Gastrocnemius medialis (tissue), 4 donors: ENCODE data around the gene PRRG4. TPM values are rescaled to one million over a fixed set of nuclear protein-coding genes. Genes with fewer than 3 reads are reported as not detected.

ENCODE experiments used
- ATAC-seq, 2 donors: fragments of 150-250 bp; one replicate each; pipeline ENCODE4 v1.9.1; 2016
- DNase-seq, 2 donors: peaks; one replicate each; pipeline ENCODE4 v3.0.0-alpha.2; 2019
- H3K27ac ChIP-seq, 4 donors: fragments of 200-600 bp; sonication (generic); 1 replicate in 1 of 4; 2 replicates in 3 of 4; pipeline ENCODE4 v1.5.1; 2016 to 2018; ENCODE audit warnings: mild to moderate bottlenecking in 2 of 4, moderate library complexity in 1 of 4
- H3K27me3 ChIP-seq, 3 donors: fragments of 200-600 bp; sonication (generic) in 2 of 3; 1 replicate in 1 of 3; 2 replicates in 2 of 3; pipeline versions ENCODE4 v1.5.1 to v1.6.0; 2016 to 2019; ENCODE audit warnings: mild to moderate bottlenecking in 1 of 3, moderate library complexity in 1 of 3
- H3K36me3 ChIP-seq, 2 donors: fragments of 200-600 bp; sonication (generic) in 1 of 2; one replicate each; pipeline ENCODE4 v1.5.1; 2017 to 2018
- H3K4me1 ChIP-seq, 2 donors: fragments of 200-600 bp; sonication (generic) in 1 of 2; one replicate each; pipeline ENCODE4 v1.5.1; 2016 to 2017; ENCODE audit warnings: mild to moderate bottlenecking in 2 of 2
- H3K4me3 ChIP-seq, 4 donors: fragments of 200-600 bp; sonication (generic) in 3 of 4; 1 replicate in 1 of 4; 2 replicates in 3 of 4; pipeline ENCODE4 v1.5.1; 2016 to 2019; ENCODE audit warnings: mild to moderate bottlenecking in 2 of 4
- H3K9me3 ChIP-seq, 3 donors: fragments of 200-600 bp; sonication (generic) in 2 of 3; 1 replicate in 1 of 3; 2 replicates in 2 of 3; pipeline ENCODE4 v1.5.1; 2016 to 2019
- CTCF ChIP-seq, 5 experiments: fragments of 450-650 bp in 3 of 5; fragments of 200-600 bp in 2 of 5; sonication (generic) in 2 of 5; IDR thresholded peaks in 4 of 5; conservative IDR thresholded peaks in 1 of 5; 1 replicate in 4 of 5; 2 replicates in 1 of 5; pipeline ENCODE4 v1.5.1; 2016 to 2019; ENCODE audit warnings: antibody characterized with exemption in 5 of 5, mild to moderate bottlenecking in 3 of 5, moderate library complexity in 3 of 5
- POLR2A ChIP-seq, 2 donors: fragments of 450-650 bp; IDR thresholded peaks; one replicate each; pipeline ENCODE4 v1.6.1; 2017; ENCODE audit warnings: antibody characterized with exemption in 2 of 2, mild to moderate bottlenecking in 2 of 2, moderate library complexity in 2 of 2
- in situ Hi-C, 4 donors: fragments of 200-750 bp; cut with MboI; loops; one replicate each; pipeline versions ENCODE4 v1.15.0 to v1.8.0; 2017; ENCODE audit warnings: low sequenced_read_pairs in 4 of 4
- intact Hi-C: fragments of 100-400 bp; cut with DNase I; formaldehyde crosslinking; loops from one replicate; pipeline ENCODE4 v1.15.1; 2023; ENCODE audit warnings: low total_unique reads
- total RNA-seq, 4 donors: library from RNA; depleted of rRNA; stranded (reverse); fragments of >200 nt; gene quantifications; one replicate each; pipeline versions ENCODE4 v1.1.0 to v1.2.3, GENCODE V29; 2016

The PRRG4 gene
- total RNA-seq, 4 donors from 2014 or later, result 0.46 to 1.8 (median 0.75) TPM

DNA sequence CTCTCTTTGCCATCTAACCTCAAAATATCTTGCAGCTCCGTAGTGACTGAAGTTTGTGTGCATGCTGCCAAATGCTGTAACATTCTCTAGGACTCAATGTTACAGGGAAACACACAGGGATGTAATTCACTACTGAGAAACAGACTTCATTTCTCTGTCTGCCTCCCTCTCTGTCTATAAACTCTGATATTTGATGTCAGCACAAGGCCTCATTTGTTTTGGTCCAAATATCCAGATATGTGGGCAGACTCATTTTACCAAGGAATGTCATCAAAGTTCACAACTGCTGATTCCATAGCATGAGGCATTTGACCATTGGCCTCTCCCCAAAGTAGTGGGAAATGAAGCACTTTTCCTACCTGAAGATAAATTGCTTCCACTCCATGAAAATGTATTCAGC, 2.5 kb upstream of the PRRG4 start:
- Histone ChIP-seq H3K4me3 (no peak overlapping the region), H3K36me3 (no peaks in the 10 kb centered on the region), H3K27ac (no peak overlapping the region), H3K27me3 (peaks cover 7 to 17% (median 14%) of the 10 kb centered on the region in 3 donors), H3K4me1 (peaks cover 4% of the 10 kb centered on the region in 2 donors), H3K9me3 (no peaks in the 10 kb centered on the region)
- in situ Hi-C loops (no loop called here), intact Hi-C loops (no loop called here)
- TF ChIP-seq CTCF (IDR thresholded peaks at IDR 0.05 in 4 of 5, conservative IDR thresholded peaks at IDR 0.05 in 1 of 5), result no peak
- TF ChIP-seq POLR2A (IDR thresholded peaks at IDR 0.05), result no peak
- DNase-seq (no peak), ATAC-seq (no peak)

GRCh38 chr11:32829157-32829679, 509 bp upstream of the PRRG4 start:
- H3K4me3 ChIP-seq, result peak overlapping the region; percentile 51 to 72 (median 55)
- H3K4me1 ChIP-seq, result peaks cover 4% of the 10 kb centered on the region in 2 donors
- peaks cover 7 to 20% (median 14%) of the 10 kb centered on the region in 3 donors for H3K27me3 ChIP-seq
- H3K27ac ChIP-seq, result peak overlapping the region in 2 of 4 donors; percentile 18 to 32
- H3K9me3 ChIP-seq, result no peaks in the 10 kb centered on the region
- peak in 1 of 2 donors; percentile 44 for ATAC-seq
- intact Hi-C loops, result no loop called here
- in situ Hi-C loops, result no loop called here
- TF ChIP-seq CTCF (IDR thresholded peaks at IDR 0.05 in 4 of 5, conservative IDR thresholded peaks at IDR 0.05 in 1 of 5) (no peak), POLR2A (IDR thresholded peaks at IDR 0.05) (no peak)
- no peak for DNase-seq
- H3K36me3 ChIP-seq, result no peaks in the 10 kb centered on the region

GRCh38 chr11:32830413-32830738, 649 bp downstream of the PRRG4 start:
- Histone ChIP-seq H3K36me3 (no peaks in the 10 kb centered on the region), H3K9me3 (no peaks in the 10 kb centered on the region), H3K27ac (no peak overlapping the region), H3K27me3 (peaks cover 7 to 20% (median 14%) of the 10 kb centered on the region in 3 donors), H3K4me1 (peaks cover 4% of the 10 kb centered on the region in 2 donors), H3K4me3 (peak overlapping the region; percentile 51 to 72 (median 55))
- TF ChIP-seq POLR2A (IDR thresholded peaks at IDR 0.05) (no peak), CTCF (IDR thresholded peaks at IDR 0.05 in 4 of 5, conservative IDR thresholded peaks at IDR 0.05 in 1 of 5) (no peak)
- DNase-seq, result no peak
- ATAC-seq, result no peak
- intact Hi-C loops, result no loop called here
- in situ Hi-C loops, result no loop called here

DNA sequence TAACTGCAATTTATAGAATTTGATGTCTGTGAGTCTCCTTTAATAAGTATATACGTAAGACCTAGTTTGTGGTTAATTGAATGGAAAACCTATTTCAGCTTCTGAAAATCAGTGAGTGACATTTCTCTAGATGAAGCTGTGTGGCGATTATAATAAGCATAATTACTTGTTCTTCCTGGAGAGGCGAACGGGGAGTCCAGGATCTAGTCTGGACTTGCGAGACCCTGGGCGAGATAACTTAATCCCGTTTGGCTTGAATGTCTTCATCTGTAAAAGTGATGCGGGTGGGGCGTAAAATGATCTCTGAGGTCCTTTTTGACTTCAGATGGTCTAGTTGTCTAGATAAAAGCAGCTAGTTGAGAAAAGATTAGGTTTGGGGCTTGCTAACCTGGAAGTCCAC, 1.1 kb downstream of the PRRG4 start:
- ATAC-seq (no peak), DNase-seq (no peak)
- peaks cover 7 to 20% (median 14%) of the 10 kb centered on the region in 3 donors for H3K27me3 ChIP-seq
- intact Hi-C loops (no loop called here), in situ Hi-C loops (no loop called here)
- no peaks in the 10 kb centered on the region for H3K36me3 ChIP-seq
- H3K4me3 ChIP-seq, result peak overlapping the region in 1 of 4 donors; percentile 54
- TF ChIP-seq POLR2A (IDR thresholded peaks at IDR 0.05) (no peak), CTCF (IDR thresholded peaks at IDR 0.05 in 4 of 5, conservative IDR thresholded peaks at IDR 0.05 in 1 of 5) (no peak)
- no peak overlapping the region for H3K27ac ChIP-seq
- H3K4me1 ChIP-seq, result peaks cover 4% of the 10 kb centered on the region in 2 donors
- H3K9me3 ChIP-seq, result no peaks in the 10 kb centered on the region

DNA sequence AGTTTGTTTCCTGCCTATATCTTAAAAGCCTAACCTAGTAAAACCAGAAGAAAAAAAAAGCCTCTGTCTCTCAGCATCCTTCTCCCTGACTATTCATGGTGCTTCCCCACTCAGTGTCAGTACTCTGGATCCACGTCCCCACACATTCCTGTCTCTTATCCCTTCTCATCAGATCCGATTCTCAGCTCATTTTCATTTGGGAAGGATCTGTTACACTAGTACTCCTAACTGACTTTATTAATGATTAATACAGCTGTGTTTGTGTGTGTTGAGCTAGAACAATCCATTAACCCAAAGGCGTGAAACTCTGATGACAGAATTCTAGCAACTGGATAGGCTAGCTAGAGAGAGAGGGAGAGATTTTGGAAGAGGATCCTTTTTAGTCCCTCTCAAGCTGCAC, 1.5 kb downstream of the PRRG4 start:
- TF ChIP-seq CTCF (IDR thresholded peaks at IDR 0.05 in 4 of 5, conservative IDR thresholded peaks at IDR 0.05 in 1 of 5), result no peak
- TF ChIP-seq POLR2A (IDR thresholded peaks at IDR 0.05), result no peak
- no peak overlapping the region for H3K27ac ChIP-seq
- intact Hi-C loops (no loop called here), in situ Hi-C loops (no loop called here)
- no peaks in the 10 kb centered on the region for H3K9me3 ChIP-seq
- no peak overlapping the region for H3K4me3 ChIP-seq
- ATAC-seq (no peak), DNase-seq (no peak)
- H3K36me3 ChIP-seq, result no peaks in the 10 kb centered on the region
- H3K27me3 ChIP-seq, result peaks cover 7 to 20% (median 14%) of the 10 kb centered on the region in 3 donors
- H3K4me1 ChIP-seq, result peaks cover 4% of the 10 kb centered on the region in 2 donors
